ENCODE results near the gene SLC11A2. TPM values are rescaled to one million over a fixed set of nuclear protein-coding genes. Genes with fewer than 3 reads are reported as not detected.

Gene SLC11A2
- total and polyA plus RNA-seq, 12 donors, result 21.7 to 82.2 (median 49.7) TPM

DNA sequence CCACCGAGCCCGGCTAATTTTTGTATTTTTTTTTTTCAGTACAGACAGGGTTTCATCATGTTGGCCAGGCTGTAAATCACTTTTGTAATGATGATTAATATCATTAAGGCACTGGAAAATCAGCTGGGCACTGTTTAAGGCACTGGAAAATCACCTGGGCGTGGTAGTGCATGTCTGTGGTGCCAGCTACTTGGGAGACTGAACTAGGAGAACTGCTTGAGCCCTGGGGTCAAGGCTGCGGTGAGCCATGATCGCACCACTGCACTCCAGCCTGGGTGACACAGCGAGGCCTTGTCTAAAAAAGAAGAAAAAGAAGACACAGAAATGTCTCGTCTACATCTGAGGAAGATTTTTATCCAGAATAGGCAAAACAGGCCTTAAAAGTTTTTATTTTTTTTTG is 12.7 kb downstream of the SLC11A2 start:
- Histone ChIP-seq H3K36me3 (replicated peaks in 1 of 2) (no peaks in the 10 kb centered on the region), H3K4me1 (replicated peaks in 1 of 2) (peaks cover 24 to 51% of the 10 kb centered on the region in 2 donors), H3K4me3 (no peak overlapping the region), H3K27me3 (no peaks in the 10 kb centered on the region), H3K27ac (peak overlapping the region in 4 of 5 donors; percentile 15 to 70 (median 44)), H3K9me3 (replicated peaks in 1 of 3) (no peaks in the 10 kb centered on the region)
- TF ChIP-seq, protein P1, sequence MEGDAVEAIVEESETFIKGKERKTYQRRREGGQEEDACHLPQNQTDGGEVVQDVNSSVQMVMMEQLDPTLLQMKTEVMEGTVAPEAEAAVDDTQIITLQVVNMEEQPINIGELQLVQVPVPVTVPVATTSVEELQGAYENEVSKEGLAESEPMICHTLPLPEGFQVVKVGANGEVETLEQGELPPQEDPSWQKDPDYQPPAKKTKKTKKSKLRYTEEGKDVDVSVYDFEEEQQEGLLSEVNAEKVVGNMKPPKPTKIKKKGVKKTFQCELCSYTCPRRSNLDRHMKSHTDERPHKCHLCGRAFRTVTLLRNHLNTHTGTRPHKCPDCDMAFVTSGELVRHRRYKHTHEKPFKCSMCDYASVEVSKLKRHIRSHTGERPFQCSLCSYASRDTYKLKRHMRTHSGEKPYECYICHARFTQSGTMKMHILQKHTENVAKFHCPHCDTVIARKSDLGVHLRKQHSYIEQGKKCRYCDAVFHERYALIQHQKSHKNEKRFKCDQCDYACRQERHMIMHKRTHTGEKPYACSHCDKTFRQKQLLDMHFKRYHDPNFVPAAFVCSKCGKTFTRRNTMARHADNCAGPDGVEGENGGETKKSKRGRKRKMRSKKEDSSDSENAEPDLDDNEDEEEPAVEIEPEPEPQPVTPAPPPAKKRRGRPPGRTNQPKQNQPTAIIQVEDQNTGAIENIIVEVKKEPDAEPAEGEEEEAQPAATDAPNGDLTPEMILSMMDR (IDR thresholded peaks at IDR 0.05), result no peak
- TF ChIP-seq POLR2A (IDR thresholded peaks at IDR 0.05), result no peak
- intact Hi-C loops (cut with DNase I), result no loop called here
- 43 to 60% (median 59%) methylated on average over 7 of the region's 7 CpGs for WGBS, 4 donors
- peak; percentile 42 to 80 (median 72) for DNase-seq

DNA sequence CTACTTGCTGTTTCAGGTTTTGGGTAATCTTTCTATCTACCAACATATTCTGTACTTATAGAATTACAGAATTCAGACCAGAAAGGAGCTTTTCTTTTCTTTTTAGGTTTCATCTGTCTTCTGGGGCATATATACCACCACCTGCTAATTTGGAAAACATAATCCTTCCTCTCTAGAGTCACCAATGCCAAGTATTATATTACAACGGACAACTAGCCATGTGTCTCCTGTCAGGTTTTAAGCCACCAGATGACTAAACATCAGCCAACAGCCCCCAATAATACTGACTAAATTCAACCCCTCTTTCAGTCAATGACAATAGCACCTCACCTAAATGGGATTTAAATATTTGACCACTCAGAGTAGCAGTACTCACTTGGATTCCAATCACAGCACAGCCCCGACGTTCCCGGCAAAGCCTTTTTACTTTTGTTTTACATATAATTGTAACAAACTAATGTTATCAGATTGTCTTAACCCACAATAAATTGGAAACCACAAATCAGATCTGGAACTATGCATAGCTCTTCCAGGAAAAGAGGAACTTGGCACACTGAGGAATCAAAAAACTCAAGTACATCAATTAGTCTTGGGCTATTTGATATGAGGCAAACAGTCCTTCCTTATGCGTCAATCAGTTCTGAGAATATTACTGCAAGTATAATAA is 13.5 kb downstream of the SLC11A2 start:
- H3K4me1 ChIP-seq (replicated peaks in 1 of 2), result peaks cover 22 to 50% of the 10 kb centered on the region in 2 donors
- H3K4me3 ChIP-seq, result no peak overlapping the region
- no peaks in the 10 kb centered on the region for H3K9me3 ChIP-seq (replicated peaks in 1 of 3)
- WGBS, 4 donors, result 53 to 70% (median 63%) methylated on average over 5 of the region's 5 CpGs
- TF ChIP-seq POLR2A (IDR thresholded peaks at IDR 0.05), result no peak
- TF ChIP-seq, protein P1 (IDR thresholded peaks at IDR 0.05), result no peak
- H3K27me3 ChIP-seq, result no peaks in the 10 kb centered on the region
- peak overlapping the region in 2 of 5 donors; percentile 43 to 70 for H3K27ac ChIP-seq
- intact Hi-C loops (cut with DNase I), result no loop called here
- peak in 1 of 7 donors; percentile 38 for DNase-seq
- H3K36me3 ChIP-seq (replicated peaks in 1 of 2), result peaks cover 0 to 3% of the 10 kb centered on the region in 2 donors

DNA sequence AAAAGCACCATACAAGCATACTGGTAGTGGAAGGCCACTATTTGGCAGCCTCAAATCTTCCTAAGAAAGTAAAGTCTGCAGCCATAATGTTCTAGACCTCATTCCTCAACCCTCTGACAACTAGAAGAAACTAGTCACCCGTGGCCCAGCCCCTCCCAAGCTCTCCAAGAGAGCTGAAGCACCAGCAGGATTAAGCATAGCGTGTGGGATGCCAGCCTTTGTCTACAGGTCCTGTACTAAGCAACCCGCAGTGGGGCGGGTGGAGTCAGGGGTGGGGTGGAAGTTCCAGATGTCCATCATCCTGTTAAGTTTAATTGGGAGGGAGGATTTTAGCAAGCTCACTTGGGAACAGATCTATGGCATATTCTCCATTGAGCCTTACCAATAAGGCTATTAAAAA is 14.2 kb downstream of the SLC11A2 start:
- Histone ChIP-seq H3K27ac (peak overlapping the region in 2 of 5 donors; percentile 9 to 29), H3K27me3 (no peaks in the 10 kb centered on the region), H3K36me3 (replicated peaks in 1 of 2) (peaks cover 0 to 11% of the 10 kb centered on the region in 2 donors), H3K4me1 (replicated peaks in 1 of 2) (peaks cover 19 to 43% of the 10 kb centered on the region in 2 donors), H3K4me3 (no peak overlapping the region), H3K9me3 (replicated peaks in 1 of 3) (no peaks in the 10 kb centered on the region)
- TF ChIP-seq, protein P1 (IDR thresholded peaks at IDR 0.05), result no peak
- TF ChIP-seq POLR2A (IDR thresholded peaks at IDR 0.05), result no peak
- WGBS, 4 donors, result 74 to 95% (median 87%) methylated on average over 3 to 4 of the region's 4 CpGs
- no peak for DNase-seq
- intact Hi-C loops (cut with DNase I), result no loop called here

DNA sequence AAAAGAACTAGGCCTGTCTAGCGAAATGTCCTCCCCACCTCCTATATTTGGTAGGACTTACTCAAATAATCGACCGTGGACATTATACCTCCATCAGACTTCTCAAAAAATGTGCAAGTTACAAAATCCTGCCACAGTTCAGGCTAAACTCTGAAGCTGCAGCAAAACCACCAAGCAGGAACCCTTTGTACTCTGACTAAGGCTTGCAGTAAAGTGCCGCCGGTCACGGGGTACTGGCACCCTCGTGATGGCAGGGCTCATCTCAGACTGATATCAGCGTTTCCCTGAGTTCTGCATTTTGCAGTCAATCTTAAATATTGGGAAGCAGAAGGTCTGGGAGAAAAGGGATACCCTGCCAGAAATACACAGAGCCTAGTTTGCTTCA is 17.1 kb downstream of the SLC11A2 start:
- WGBS, 4 donors, result 61 to 79% (median 68%) methylated on average over 8 of the region's 8 CpGs
- Histone ChIP-seq H3K9me3 (replicated peaks in 1 of 3) (no peaks in the 10 kb centered on the region), H3K4me1 (replicated peaks in 1 of 2) (peaks cover 17 to 41% of the 10 kb centered on the region in 2 donors), H3K36me3 (replicated peaks in 1 of 2) (peaks cover 0 to 26% of the 10 kb centered on the region in 2 donors), H3K27ac (peak overlapping the region; percentile 4 to 79 (median 60)), H3K27me3 (no peaks in the 10 kb centered on the region), H3K4me3 (peak overlapping the region in 1 of 4 donors; percentile 4)
- intact Hi-C loops (cut with DNase I), result no loop called here
- peak; percentile 66 to 91 (median 82) for DNase-seq
- TF ChIP-seq POLR2A (IDR thresholded peaks at IDR 0.05), result peak in 1 of 2 donors; percentile 64
- TF ChIP-seq, protein P1 (IDR thresholded peaks at IDR 0.05), result no peak
